HG02852 (cell line): Measurements from ENCODE around the gene FOXD4.
"Not testable (repeated sequence)": the region's sequence is repeated elsewhere in the genome, so short reads cannot be mapped to it uniquely, and the experiment has no call there.

Experiments
- ATAC-seq: cut with Tn5 transposase; IDR thresholded peaks from one replicate; pipeline ENCODE4 v1.9.1; 2021; ENCODE audit warnings: mild to moderate bottlenecking, moderate library complexity; ENCODE audit not compliant: unreplicated experiment

FOXD4 gene

GRCh38 chr9:94323-94722 lies 23.9 kb downstream of the FOXD4 start:
- ATAC-seq, result not testable (repeated sequence)

- ATAC-seq, result not testable (repeated sequence)
Measured at GRCh38 chr9:93909-94308, 24.3 kb downstream of the FOXD4 start.

- ATAC-seq, result not testable (repeated sequence)
Measured at GRCh38 chr9:90851-91250, 27.4 kb downstream of the FOXD4 start.

- ATAC-seq, result peak; percentile 67
Measured at GRCh38 chr9:88396-89037, 29.7 kb downstream of the FOXD4 start.

GRCh38 chr9:87860-88259 lies 30.4 kb downstream of the FOXD4 start:
- not testable (repeated sequence) for ATAC-seq

GRCh38 chr9:87105-87504 lies 31.1 kb downstream of the FOXD4 start:
- ATAC-seq, result not testable (repeated sequence)

- ATAC-seq, result not testable (repeated sequence)
Measured at GRCh38 chr9:86697-87096, 31.5 kb downstream of the FOXD4 start.

GRCh38 chr9:82932-83689 lies 35.1 kb downstream of the FOXD4 start:
- not testable (repeated sequence) for ATAC-seq

GRCh38 chr9:78333-78732 lies 39.9 kb downstream of the FOXD4 start:
- not testable (repeated sequence) for ATAC-seq

- ATAC-seq, result not testable (repeated sequence)
Measured at GRCh38 chr9:76389-76788, 41.8 kb downstream of the FOXD4 start.

GRCh38 chr9:73900-74525 lies 44.2 kb downstream of the FOXD4 start:
- not testable (repeated sequence) for ATAC-seq

- ATAC-seq, result not testable (repeated sequence)
Measured at GRCh38 chr9:73076-73899, 44.9 kb downstream of the FOXD4 start.
